GM12865 (cell line): ENCODE data around the gene LGR6.
"Not testable (repeated sequence)": the region's sequence is repeated elsewhere in the genome, so short reads cannot be mapped to it uniquely, and the experiment has no call there.

Experiments
- DNase-seq: peaks from one replicate; pipeline ENCODE4 v3.0.0; 2010; ENCODE audit warnings: low read depth
- H3K4me3 ChIP-seq: 2 replicates; pipeline ENCODE4 v1.5.1; 2011; ENCODE audit warnings: mild to moderate bottlenecking, low read depth, low read length, control low read depth
- CTCF ChIP-seq: IDR thresholded peaks from 2 replicates; pipeline ENCODE4 v1.5.1; 2011; ENCODE audit warnings: low read length, control low read depth, low read depth, inconsistent platforms; ENCODE audit not compliant: insufficient read depth; ENCODE audit errors: missing control alignments

Gene LGR6

GRCh38 chr1:202351725-202352124, 158.1 kb downstream of the LGR6 start:
- DNase-seq: no peak
- H3K4me3 ChIP-seq: no peak overlapping the region
- TF ChIP-seq CTCF: no peak

GRCh38 chr1:202352583-202353197, 159.1 kb downstream of the LGR6 start:
- H3K4me3 ChIP-seq, DNase-seq: not testable (repeated sequence)

- DNase-seq: no peak
- no peak overlapping the region for H3K4me3 ChIP-seq
- TF ChIP-seq CTCF: no peak
These were observed 162.4 kb downstream of the LGR6 start for GRCh38 chr1:202355944-202356553.

GRCh38 chr1:202357506-202357905, 163.9 kb downstream of the LGR6 start:
- no peak overlapping the region for H3K4me3 ChIP-seq
- no peak for TF ChIP-seq CTCF
- no peak for DNase-seq

GRCh38 chr1:202361224-202361623, 167.6 kb downstream of the LGR6 start:
- H3K4me3 ChIP-seq: no peak overlapping the region
- DNase-seq: no peak
- no peak for TF ChIP-seq CTCF

GRCh38 chr1:202361701-202362100, 168.1 kb downstream of the LGR6 start:
- no peak for TF ChIP-seq CTCF
- no peak for DNase-seq
- H3K4me3 ChIP-seq: no peak overlapping the region

GRCh38 chr1:202362212-202362611, 168.6 kb downstream of the LGR6 start:
- H3K4me3 ChIP-seq: no peak overlapping the region
- no peak for TF ChIP-seq CTCF
- DNase-seq: no peak
